ENCODE measurements around the gene RPL13A. TPM values are rescaled to one million over a fixed set of nuclear protein-coding genes. Genes with fewer than 3 reads are reported as not detected.

RPL13A gene
- polyA plus RNA-seq, 3 donors, result 655 to 1,621 (median 663) TPM

DNA sequence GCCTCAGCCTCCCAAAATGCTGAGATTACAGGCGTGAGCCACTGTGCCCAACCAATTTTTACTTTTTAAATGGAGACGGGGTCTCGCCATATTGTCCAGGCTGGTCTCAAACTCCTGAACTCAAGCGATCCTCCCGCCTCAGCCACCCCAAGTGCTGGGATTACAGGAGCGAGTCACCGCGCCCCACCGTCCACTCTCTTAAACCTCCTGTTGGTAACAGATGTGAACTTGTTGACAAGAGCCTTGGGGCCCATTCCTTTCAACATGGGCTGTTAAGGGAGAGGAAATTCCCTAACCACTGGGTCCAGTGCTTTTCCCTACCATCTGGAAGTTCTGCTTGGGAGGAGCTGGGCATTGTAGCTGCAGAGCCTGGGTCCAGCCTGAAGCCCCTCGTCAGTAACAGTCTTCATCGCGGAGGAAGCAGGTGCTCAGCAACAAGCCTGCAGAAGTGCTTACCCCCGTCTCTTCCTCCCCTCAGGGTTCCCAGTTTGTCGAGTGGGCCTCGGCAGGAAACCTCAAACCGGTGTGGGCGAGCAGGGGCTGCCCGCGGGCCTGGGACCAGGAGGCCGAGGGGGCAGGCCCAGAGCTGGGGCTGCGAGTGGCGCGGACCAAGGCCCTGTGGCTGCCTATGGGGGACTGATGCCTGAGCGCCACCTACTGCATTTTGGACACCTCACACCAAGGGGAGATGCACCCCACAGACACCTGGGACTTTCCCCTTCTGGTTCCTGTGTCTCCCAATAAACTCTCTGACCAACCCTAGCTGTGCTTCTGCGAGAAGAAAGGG lies 17.4 kb upstream of the RPL13A start:
- Histone ChIP-seq H3K4me1 (ENCODE audit: control insufficient read depth in 1 of 2, insufficient read depth in 2 of 2, low read length in 2 of 2) (peaks cover 35 to 47% of the 10 kb centered on the region in 2 donors), H3K9ac (ENCODE audit: insufficient read depth, low read length, poor library complexity, severe bottlenecking) (peak overlapping the region; percentile 24), H3K4me2 (replicated peaks; ENCODE audit: extremely low read depth, low read length, poor library complexity, severe bottlenecking) (peak overlapping the region; percentile 31), H4K20me1 (ENCODE audit: insufficient read depth, low read length) (no peaks in the 10 kb centered on the region), H3K9me3 (replicated peaks in 1 of 2; ENCODE audit: control insufficient read depth in 1 of 2, insufficient read depth in 1 of 2, low read length in 2 of 2) (no peaks in the 10 kb centered on the region), H2AFZ (ENCODE audit: insufficient read depth, low read depth, low read length, poor library complexity, severe bottlenecking) (no peak overlapping the region), H3K27ac (ENCODE audit: low read depth in 1 of 2, low read length in 2 of 2) (peak overlapping the region; percentile 41 to 54), H3K27me3 (ENCODE audit: control insufficient read depth in 2 of 2, insufficient read depth in 2 of 2, low read length in 2 of 2) (no peaks in the 10 kb centered on the region), H3K79me2 (ENCODE audit: insufficient read depth, low read length) (no peaks in the 10 kb centered on the region), H3K4me3 (replicated peaks in 1 of 3; ENCODE audit: low read depth in 2 of 3, low read length in 3 of 3) (no peak overlapping the region), H3K36me3 (replicated peaks in 1 of 2; ENCODE audit: control insufficient read depth in 1 of 2, insufficient read depth in 2 of 2, low read length in 2 of 2) (peaks cover 14 to 18% of the 10 kb centered on the region in 2 donors)
- H3K4me3 Mint-ChIP-seq, result peak overlapping the region in 1 of 2 donors; percentile 46
- peaks cover 38% of the 10 kb centered on the region for H3K4me1 Mint-ChIP-seq
- H3K27ac Mint-ChIP-seq, result peak overlapping the region; percentile 32 to 92 (median 79)
- H3K36me3 Mint-ChIP-seq, result peaks cover 12 to 36% of the 10 kb centered on the region in 2 donors
- peak; percentile 59 to 82 (median 69) for DNase-seq
- TF ChIP-seq, protein P1, sequence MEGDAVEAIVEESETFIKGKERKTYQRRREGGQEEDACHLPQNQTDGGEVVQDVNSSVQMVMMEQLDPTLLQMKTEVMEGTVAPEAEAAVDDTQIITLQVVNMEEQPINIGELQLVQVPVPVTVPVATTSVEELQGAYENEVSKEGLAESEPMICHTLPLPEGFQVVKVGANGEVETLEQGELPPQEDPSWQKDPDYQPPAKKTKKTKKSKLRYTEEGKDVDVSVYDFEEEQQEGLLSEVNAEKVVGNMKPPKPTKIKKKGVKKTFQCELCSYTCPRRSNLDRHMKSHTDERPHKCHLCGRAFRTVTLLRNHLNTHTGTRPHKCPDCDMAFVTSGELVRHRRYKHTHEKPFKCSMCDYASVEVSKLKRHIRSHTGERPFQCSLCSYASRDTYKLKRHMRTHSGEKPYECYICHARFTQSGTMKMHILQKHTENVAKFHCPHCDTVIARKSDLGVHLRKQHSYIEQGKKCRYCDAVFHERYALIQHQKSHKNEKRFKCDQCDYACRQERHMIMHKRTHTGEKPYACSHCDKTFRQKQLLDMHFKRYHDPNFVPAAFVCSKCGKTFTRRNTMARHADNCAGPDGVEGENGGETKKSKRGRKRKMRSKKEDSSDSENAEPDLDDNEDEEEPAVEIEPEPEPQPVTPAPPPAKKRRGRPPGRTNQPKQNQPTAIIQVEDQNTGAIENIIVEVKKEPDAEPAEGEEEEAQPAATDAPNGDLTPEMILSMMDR (IDR thresholded peaks at IDR 0.05), result peak; percentile 60
- intact Hi-C loops (cut with micrococcal nuclease), result loop anchor here in 1 of 2 donors (1.0 to 5.0 kb wide), 2 partner anchors 78 to 207 kb away; partner anchors contain the start of gene PRMT1
- peaks cover 0 to 2% (median 0%) of the 10 kb centered on the region in 7 donors for H3K9me3 Mint-ChIP-seq
- peaks cover 2 to 6% (median 4%) of the 10 kb centered on the region in 3 donors for H3K27me3 Mint-ChIP-seq (ENCODE audit: low read depth in 3 of 3)
- 15% methylated on average over 16 of the region's 25 CpGs for WGBS (ENCODE audit: insufficient coverage)

DNA sequence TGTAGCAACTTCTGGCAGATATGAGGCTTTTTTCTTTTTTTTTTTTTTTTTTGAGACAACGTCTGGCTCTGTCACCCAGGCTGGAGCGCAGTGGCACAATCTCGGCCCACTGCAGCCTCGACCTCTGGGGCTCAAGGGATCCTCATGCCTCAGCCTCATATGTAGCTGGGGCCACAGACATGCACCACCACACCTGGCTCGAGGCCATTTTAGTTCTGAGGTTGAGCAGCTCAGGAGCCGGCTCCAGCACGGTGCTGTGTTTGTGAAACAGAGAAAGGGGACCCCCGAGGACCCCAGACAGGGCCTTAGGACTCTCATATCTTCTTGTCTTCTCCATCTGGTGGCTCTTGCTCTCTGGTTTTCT lies 16.8 kb upstream of the RPL13A start:
- no peak overlapping the region for H3K4me2 ChIP-seq (replicated peaks; ENCODE audit: extremely low read depth, low read length, poor library complexity, severe bottlenecking)
- H3K27me3 ChIP-seq (ENCODE audit: control insufficient read depth in 2 of 2, insufficient read depth in 2 of 2, low read length in 2 of 2), result no peaks in the 10 kb centered on the region
- H3K9me3 ChIP-seq (replicated peaks in 1 of 2; ENCODE audit: control insufficient read depth in 1 of 2, insufficient read depth in 1 of 2, low read length in 2 of 2), result no peaks in the 10 kb centered on the region
- Mint-ChIP-seq H3K4me3 (no peak overlapping the region), H3K27me3 (ENCODE audit: low read depth in 3 of 3) (peaks cover 2 to 12% (median 6%) of the 10 kb centered on the region in 3 donors), H3K4me1 (peaks cover 42% of the 10 kb centered on the region), H3K27ac (peak overlapping the region; percentile 15 to 92 (median 75)), H3K36me3 (peaks cover 10 to 30% of the 10 kb centered on the region in 2 donors), H3K9me3 (peaks cover 0 to 2% (median 0%) of the 10 kb centered on the region in 7 donors)
- no peak overlapping the region for H3K9ac ChIP-seq (ENCODE audit: insufficient read depth, low read length, poor library complexity, severe bottlenecking)
- H3K79me2 ChIP-seq (ENCODE audit: insufficient read depth, low read length), result no peaks in the 10 kb centered on the region
- H3K4me1 ChIP-seq (ENCODE audit: control insufficient read depth in 1 of 2, insufficient read depth in 2 of 2, low read length in 2 of 2), result peaks cover 35 to 50% of the 10 kb centered on the region in 2 donors
- TF ChIP-seq, protein P1 (IDR thresholded peaks at IDR 0.05), result peak; percentile 10
- H3K27ac ChIP-seq (ENCODE audit: low read depth in 1 of 2, low read length in 2 of 2), result peak overlapping the region in 1 of 2 donors; percentile 41
- H3K36me3 ChIP-seq (replicated peaks in 1 of 2; ENCODE audit: control insufficient read depth in 1 of 2, insufficient read depth in 2 of 2, low read length in 2 of 2), result peaks cover 8 to 12% of the 10 kb centered on the region in 2 donors
- intact Hi-C loops (cut with micrococcal nuclease), result loop anchor here in 1 of 2 donors (1.0 to 5.0 kb wide), 2 partner anchors 78 to 207 kb away; partner anchors contain the start of gene PRMT1
- no peak for DNase-seq
- H2AFZ ChIP-seq (ENCODE audit: insufficient read depth, low read depth, low read length, poor library complexity, severe bottlenecking), result no peak overlapping the region
- H3K4me3 ChIP-seq (replicated peaks in 1 of 3; ENCODE audit: low read depth in 2 of 3, low read length in 3 of 3), result no peak overlapping the region
- H4K20me1 ChIP-seq (ENCODE audit: insufficient read depth, low read length), result no peaks in the 10 kb centered on the region
- WGBS (ENCODE audit: insufficient coverage), result 10% methylated on average over 3 of the region's 8 CpGs

Measured in CD14-positive monocyte (primary cell).